Central memory CD8-positive, alpha-beta T cell (primary cell): ENCODE data around the gene RDX.
"Not testable (repeated sequence)": the region's sequence is repeated elsewhere in the genome, so short reads cannot be mapped to it uniquely, and the experiment has no call there.

Source experiments
- ATAC-seq: fragments of 150-1000 bp; cut with Tn5 transposase; replicated peaks from 2 replicates; pipeline ENCODE4 v1.10.0; 2022; ENCODE audit warnings: mild to moderate bottlenecking, moderate FRiP score, moderate number of reproducible peaks; ENCODE audit not compliant: poor library complexity, severe bottlenecking; ENCODE audit errors: extremely low read depth
- DNase-seq, 2 donors: peaks; one replicate each; pipeline ENCODE4 v3.0.0; 2021; ENCODE audit warnings: low spot score in 2 of 2
- H3K27ac Mint-ChIP-seq: one replicate; pipeline ENCODE4 v1.8.0; 2022; ENCODE audit warnings: low read depth, mild to moderate bottlenecking, moderate library complexity, mixed read lengths
- H3K27me3 Mint-ChIP-seq: one replicate; pipeline ENCODE4 v1.8.0; 2022; ENCODE audit warnings: mixed read lengths
- H3K36me3 Mint-ChIP-seq: one replicate; pipeline ENCODE4 v1.8.0; 2022; ENCODE audit warnings: mild to moderate bottlenecking, moderate library complexity, mixed read lengths; ENCODE audit not compliant: insufficient read depth
- H3K4me1 Mint-ChIP-seq: one replicate; pipeline ENCODE4 v1.8.0; 2022; ENCODE audit warnings: mixed read lengths
- H3K4me3 Mint-ChIP-seq: one replicate; pipeline ENCODE4 v1.8.0; 2022; ENCODE audit warnings: mild to moderate bottlenecking, moderate library complexity, mixed read lengths
- H3K9me3 Mint-ChIP-seq: one replicate; pipeline ENCODE4 v1.8.0; 2022; ENCODE audit warnings: mixed read lengths

RDX gene

GRCh38 chr11:110319501-110319900 is 23.1 kb upstream of the RDX start:
- no peak for ATAC-seq
- Mint-ChIP-seq H3K4me1 (no peaks in the 10 kb centered on the region), H3K9me3 (no peaks in the 10 kb centered on the region), H3K36me3 (no peaks in the 10 kb centered on the region), H3K27me3 (no peaks in the 10 kb centered on the region), H3K27ac (no peak overlapping the region), H3K4me3 (no peak overlapping the region)
- no peak for DNase-seq

- Mint-ChIP-seq H3K4me1 (no peaks in the 10 kb centered on the region), H3K27me3 (no peaks in the 10 kb centered on the region), H3K27ac (no peak overlapping the region), H3K9me3 (no peaks in the 10 kb centered on the region), H3K36me3 (no peaks in the 10 kb centered on the region), H3K4me3 (no peak overlapping the region)
- no peak for ATAC-seq
- no peak for DNase-seq
These were observed 22.4 kb upstream of the RDX start for GRCh38 chr11:110318638-110319404.

- Mint-ChIP-seq H3K4me1 (no peaks in the 10 kb centered on the region), H3K36me3 (no peaks in the 10 kb centered on the region), H3K27ac (no peak overlapping the region), H3K9me3 (no peaks in the 10 kb centered on the region), H3K27me3 (no peaks in the 10 kb centered on the region), H3K4me3 (no peak overlapping the region)
- DNase-seq (no peak), ATAC-seq (no peak)
These were observed 21.1 kb upstream of the RDX start for GRCh38 chr11:110317516-110317932.

DNA sequence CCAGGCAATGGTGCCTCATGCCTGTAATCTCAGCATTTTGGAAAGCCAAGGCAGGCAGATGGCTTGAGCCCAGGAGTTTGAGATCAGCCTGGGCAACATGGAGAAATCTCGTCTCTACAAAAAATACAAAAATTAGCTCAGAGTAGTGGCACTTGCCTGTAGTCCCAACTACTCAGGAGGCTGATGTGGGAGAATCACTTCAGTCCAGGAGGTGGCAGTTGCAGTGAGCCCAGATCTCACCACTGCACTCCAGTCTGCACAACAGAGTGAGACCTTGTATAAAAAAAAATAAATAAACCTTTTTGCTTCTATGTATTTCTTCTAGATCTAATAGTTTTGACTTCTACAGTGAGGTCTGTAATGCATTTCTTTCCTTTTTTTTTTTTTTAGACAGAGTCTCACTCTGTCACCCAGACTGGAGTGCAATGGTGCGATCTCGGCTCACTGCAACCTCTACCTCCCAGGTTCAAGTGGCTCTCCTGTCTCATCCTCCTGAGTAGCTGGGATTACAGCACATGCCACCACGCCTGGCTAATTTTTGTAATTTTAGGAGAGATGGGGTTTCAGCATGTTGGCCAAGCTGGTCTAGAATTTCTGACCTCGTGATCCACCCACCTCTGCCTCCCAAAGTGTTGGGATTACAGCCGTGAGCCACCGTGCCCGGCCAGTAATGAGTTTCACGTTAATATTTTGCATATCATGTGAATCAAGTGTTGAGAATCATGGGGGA is 18.1 kb upstream of the RDX start:
- H3K27ac Mint-ChIP-seq: no peak overlapping the region
- no peak for DNase-seq

GRCh38 chr11:110312670-110313069 is 16.3 kb upstream of the RDX start:
- Mint-ChIP-seq H3K27me3 (no peaks in the 10 kb centered on the region), H3K4me3 (no peak overlapping the region), H3K4me1 (no peaks in the 10 kb centered on the region), H3K27ac (no peak overlapping the region), H3K9me3 (no peaks in the 10 kb centered on the region), H3K36me3 (peaks cover 2% of the 10 kb centered on the region)
- ATAC-seq (no peak), DNase-seq (no peak)

More for the DNA sequence above, 18.1 kb upstream of the RDX start:
- Mint-ChIP-seq H3K27me3 (no peaks in the 10 kb centered on the region), H3K4me1 (no peaks in the 10 kb centered on the region), H3K9me3 (no peaks in the 10 kb centered on the region), H3K36me3 (peaks cover 2% of the 10 kb centered on the region), H3K4me3 (no peak overlapping the region)
- ATAC-seq: no peak

DNA sequence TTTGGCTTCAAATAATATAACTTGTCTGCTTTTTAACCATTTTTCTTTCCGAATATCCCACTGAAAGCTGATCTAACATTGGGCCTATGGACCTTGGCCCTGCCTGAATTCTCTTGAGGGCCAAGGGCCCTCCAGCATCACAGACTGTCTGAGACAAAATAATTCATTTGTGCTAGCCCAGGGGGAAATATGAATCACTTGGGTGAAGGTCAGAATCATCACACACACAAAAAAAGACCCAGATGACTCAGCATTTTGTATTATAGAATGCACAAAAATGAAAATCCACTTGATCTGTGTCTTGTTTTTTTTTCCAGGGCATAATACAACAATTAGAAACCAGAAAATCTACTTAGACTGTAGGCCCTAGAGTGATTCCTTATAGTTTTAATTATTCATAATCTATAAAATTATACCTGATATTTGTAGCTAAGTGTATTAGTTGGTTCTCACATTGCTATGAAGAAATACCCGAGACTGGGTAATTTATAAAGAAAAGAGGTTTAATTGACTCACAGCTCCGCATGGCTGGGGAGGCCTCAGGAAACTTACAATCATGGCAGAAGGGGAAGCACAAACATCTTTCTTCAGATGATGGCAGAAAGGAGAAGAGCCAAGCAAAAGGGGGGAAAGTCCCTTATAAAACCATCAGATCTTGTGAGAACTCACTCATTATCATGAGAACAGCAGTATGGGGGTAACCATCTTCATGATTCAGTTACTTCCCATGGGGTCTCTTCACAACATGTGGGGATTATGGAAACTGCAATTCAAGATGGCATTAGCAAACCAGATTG is 15.6 kb upstream of the RDX start:
- peaks cover 2% of the 10 kb centered on the region for H3K36me3 Mint-ChIP-seq
- DNase-seq: no peak
- ATAC-seq: no peak
- no peaks in the 10 kb centered on the region for H3K27me3 Mint-ChIP-seq
- no peaks in the 10 kb centered on the region for H3K4me1 Mint-ChIP-seq
- H3K9me3 Mint-ChIP-seq: no peaks in the 10 kb centered on the region
- no peak overlapping the region for H3K27ac Mint-ChIP-seq
- H3K4me3 Mint-ChIP-seq: no peak overlapping the region

DNA sequence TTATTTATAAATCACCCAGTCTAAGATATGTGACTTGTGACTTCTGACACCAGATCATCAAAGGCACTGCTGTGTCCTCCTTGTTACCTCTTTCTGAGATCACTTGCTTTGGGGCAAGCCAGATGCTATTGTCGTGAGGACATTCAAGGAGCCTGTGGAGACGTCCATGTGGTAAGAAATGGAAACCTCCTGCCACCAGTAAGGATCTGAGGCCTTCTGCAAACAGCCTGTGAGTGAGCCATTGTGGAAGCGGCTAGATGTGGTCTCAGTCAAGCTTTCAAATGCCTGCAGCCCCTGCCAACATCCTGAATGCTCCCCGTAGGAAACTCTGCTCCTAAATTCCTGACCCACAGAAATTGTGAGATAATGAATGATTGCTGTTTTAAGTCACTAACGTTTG is 11.7 kb upstream of the RDX start:
- H3K27ac Mint-ChIP-seq: no peak overlapping the region
- no peak for ATAC-seq
- no peak overlapping the region for H3K4me3 Mint-ChIP-seq
- DNase-seq: no peak
- peaks cover 2% of the 10 kb centered on the region for H3K36me3 Mint-ChIP-seq
- no peaks in the 10 kb centered on the region for H3K4me1 Mint-ChIP-seq
- no peaks in the 10 kb centered on the region for H3K9me3 Mint-ChIP-seq
- H3K27me3 Mint-ChIP-seq: no peaks in the 10 kb centered on the region

DNA sequence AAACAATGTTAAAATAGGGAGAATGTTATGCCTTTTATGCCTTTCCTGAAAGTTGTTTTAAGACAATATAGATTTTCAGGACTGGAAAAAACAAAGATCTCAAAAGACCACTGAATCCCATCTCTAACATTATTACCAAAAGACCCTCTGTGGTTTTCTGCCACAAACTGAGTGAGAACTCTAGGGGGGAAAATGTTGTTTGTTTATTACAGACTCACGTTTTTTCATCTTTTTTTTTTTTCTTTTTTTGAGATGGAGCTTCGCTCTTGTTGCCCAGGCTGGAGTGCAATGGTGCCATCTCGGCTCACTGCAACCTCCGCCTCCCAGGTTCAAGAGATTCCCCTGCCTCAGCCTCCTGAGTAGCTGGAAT is 9.6 kb upstream of the RDX start:
- not testable (repeated sequence) for H3K4me3 Mint-ChIP-seq, ATAC-seq, H3K27me3 Mint-ChIP-seq

DNA sequence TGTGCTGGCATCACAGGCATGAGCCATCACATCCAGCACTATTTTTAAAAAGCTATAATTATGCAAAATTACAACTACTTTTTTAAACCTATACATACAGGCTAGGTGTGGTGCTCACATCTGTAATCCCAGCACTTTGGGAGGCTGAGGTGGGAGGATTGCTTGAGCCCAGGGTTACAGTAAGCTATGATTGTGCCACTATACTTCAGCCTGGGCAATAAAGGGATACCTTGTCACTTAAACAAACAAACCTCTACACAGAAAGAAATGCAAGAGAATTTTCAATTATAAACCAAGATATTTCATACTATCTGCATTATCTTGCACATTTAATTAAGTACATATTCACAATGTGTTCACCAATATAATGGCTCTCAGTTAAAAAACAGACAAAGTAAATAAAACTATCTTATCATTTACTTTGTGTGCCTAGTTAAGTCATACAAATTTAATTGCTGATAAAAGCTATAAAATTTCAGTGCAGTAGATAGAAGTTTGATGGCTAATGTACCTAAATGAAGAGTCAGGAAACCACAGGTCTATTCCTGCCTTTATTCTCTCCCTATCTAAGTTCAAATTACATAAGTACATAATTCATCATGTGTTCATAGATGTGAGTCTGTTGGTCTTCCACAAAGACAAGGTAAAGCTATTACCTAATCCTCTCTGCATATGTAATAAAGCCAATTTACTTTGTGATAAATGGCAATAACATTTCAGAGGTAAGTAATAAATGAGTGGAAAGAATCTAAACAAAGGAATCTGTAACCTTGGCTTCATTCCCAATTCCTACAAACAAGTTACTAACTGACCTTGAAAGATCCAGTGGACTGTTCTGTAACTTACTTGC is 9.0 kb upstream of the RDX start:
- no peaks in the 10 kb centered on the region for H3K9me3 Mint-ChIP-seq
- H3K36me3 Mint-ChIP-seq: peaks cover 2% of the 10 kb centered on the region
- DNase-seq (no peak), ATAC-seq (no peak)
- no peaks in the 10 kb centered on the region for H3K27me3 Mint-ChIP-seq
- no peak overlapping the region for H3K4me3 Mint-ChIP-seq
- H3K27ac Mint-ChIP-seq: no peak overlapping the region
- no peaks in the 10 kb centered on the region for H3K4me1 Mint-ChIP-seq

More for the DNA sequence above, 9.6 kb upstream of the RDX start:
- H3K9me3 Mint-ChIP-seq, H3K4me1 Mint-ChIP-seq, DNase-seq, H3K36me3 Mint-ChIP-seq, H3K27ac Mint-ChIP-seq: not testable (repeated sequence)

DNA sequence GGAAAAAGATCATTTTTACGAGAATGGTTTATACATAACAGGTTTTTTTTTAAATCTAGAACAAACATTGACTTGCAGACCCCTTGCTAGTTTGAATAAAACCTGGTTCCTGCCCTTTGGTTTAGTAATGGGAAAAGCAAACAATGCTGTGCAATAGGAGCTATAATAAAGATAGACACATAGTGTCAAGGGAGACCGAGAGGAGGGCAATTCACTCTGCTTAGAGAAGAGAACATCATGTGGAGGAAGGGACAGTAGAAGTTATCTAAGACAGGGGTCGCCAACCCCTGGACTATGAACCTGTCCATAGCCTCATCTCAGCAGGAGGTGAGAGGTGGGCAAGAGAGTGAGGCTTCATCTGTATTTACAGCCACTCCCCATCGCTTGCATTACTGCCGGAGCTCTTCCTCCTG is 7.0 kb upstream of the RDX start:
- no peak overlapping the region for H3K27ac Mint-ChIP-seq
- no peaks in the 10 kb centered on the region for H3K4me1 Mint-ChIP-seq
- peaks cover 5% of the 10 kb centered on the region for H3K9me3 Mint-ChIP-seq

DNA sequence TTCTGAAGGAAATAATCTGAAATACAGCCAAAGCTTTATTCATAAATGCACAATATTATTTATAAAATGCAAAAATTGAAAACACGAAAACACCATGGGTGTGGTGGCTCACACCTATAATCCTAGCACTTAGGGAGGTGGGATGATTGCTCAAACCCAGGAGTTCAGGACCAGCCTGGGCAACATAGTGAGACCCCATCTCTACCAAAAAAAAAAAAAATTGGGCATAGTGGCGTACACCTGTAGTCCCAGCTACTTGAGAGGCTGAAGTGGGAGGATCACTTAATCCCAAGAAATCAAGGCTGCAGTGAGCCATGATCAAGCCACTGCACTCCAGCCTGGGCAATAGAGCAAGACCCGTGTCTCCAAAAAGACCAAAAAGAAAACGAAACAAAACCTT is 5.2 kb upstream of the RDX start:
- no peak overlapping the region for H3K4me3 Mint-ChIP-seq
- no peak for ATAC-seq
- no peaks in the 10 kb centered on the region for H3K4me1 Mint-ChIP-seq
- no peak for DNase-seq
- peaks cover 3% of the 10 kb centered on the region for H3K36me3 Mint-ChIP-seq
- H3K9me3 Mint-ChIP-seq: peaks cover 5% of the 10 kb centered on the region
- no peaks in the 10 kb centered on the region for H3K27me3 Mint-ChIP-seq
- no peak overlapping the region for H3K27ac Mint-ChIP-seq

More for the DNA sequence above, 7.0 kb upstream of the RDX start:
- no peaks in the 10 kb centered on the region for H3K36me3 Mint-ChIP-seq
- no peaks in the 10 kb centered on the region for H3K27me3 Mint-ChIP-seq
- DNase-seq (no peak), ATAC-seq (no peak)
- no peak overlapping the region for H3K4me3 Mint-ChIP-seq

DNA sequence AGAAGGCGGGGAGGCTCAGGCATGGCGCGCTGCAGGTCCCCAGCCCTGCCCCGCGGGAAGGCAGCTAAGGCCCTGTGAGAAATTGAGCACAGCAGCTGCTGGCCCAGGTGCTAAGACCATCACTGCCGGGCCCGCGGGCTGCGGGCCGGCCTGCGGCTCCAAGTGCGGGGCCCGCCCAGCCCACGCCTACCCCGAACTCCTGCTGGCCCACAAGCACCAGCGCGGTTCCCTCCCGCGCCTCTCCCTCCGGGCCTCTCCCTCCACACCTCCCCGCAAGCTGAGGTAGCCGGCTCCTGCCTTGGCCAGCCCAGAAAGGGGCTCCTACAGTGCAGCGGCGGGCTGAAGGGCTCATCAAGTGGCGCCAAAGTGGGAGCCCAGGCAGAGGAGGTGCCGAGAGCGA is 4.6 kb upstream of the RDX start:
- Mint-ChIP-seq H3K4me1 (no peaks in the 10 kb centered on the region), H3K27me3 (no peaks in the 10 kb centered on the region), H3K27ac (no peak overlapping the region), H3K9me3 (peaks cover 5% of the 10 kb centered on the region), H3K4me3 (no peak overlapping the region), H3K36me3 (peaks cover 3% of the 10 kb centered on the region)
- ATAC-seq (no peak), DNase-seq (no peak)
